HEK293 (cell line): Measurements from ENCODE around the gene LPIN2.

ENCODE experiments used
- PRDM1 ChIP-seq: fragments of 450-650 bp; formaldehyde crosslinking; IDR thresholded peaks from 2 replicates; pipeline ENCODE4; 2016; ENCODE audit warnings: missing biosample characterization, missing genetic modification characterization
- YY1 ChIP-seq: fragments of 450-650 bp; formaldehyde crosslinking; IDR thresholded peaks from 2 replicates; pipeline ENCODE4 v1.5.1; 2018; ENCODE audit warnings: missing biosample characterization, missing genetic modification characterization
- ZNF138 ChIP-seq: fragments of 450-650 bp; formaldehyde crosslinking; IDR thresholded peaks from 2 replicates; pipeline ENCODE4 v1.5.1; 2016; ENCODE audit warnings: missing biosample characterization, missing genetic modification characterization, borderline replicate concordance
- ZNF24 ChIP-seq: fragments of 450-650 bp; formaldehyde crosslinking; IDR thresholded peaks from 2 replicates; pipeline ENCODE4 v1.5.1; 2016; ENCODE audit warnings: missing biosample characterization, missing genetic modification characterization
- ZNF292 ChIP-seq: fragments of 450-650 bp; formaldehyde crosslinking; IDR thresholded peaks from 2 replicates; pipeline ENCODE4 v1.5.1; 2016; ENCODE audit warnings: low read depth, missing biosample characterization, missing genetic modification characterization, borderline replicate concordance
- ZNF311 ChIP-seq: fragments of 450-650 bp; formaldehyde crosslinking; IDR thresholded peaks from 2 replicates; pipeline ENCODE4 v1.5.1; 2017; ENCODE audit warnings: missing biosample characterization, missing genetic modification characterization, borderline replicate concordance
- ZNF335 ChIP-seq: fragments of 450-650 bp; formaldehyde crosslinking; conservative IDR thresholded peaks from 2 replicates; pipeline ENCODE4 v1.5.1; 2016; ENCODE audit warnings: missing biosample characterization, missing genetic modification characterization
- ZNF416 ChIP-seq: fragments of 450-650 bp; formaldehyde crosslinking; IDR thresholded peaks from 2 replicates; pipeline ENCODE4 v1.5.1; 2016; ENCODE audit warnings: missing biosample characterization, missing genetic modification characterization
- ZNF629 ChIP-seq: fragments of 450-650 bp; formaldehyde crosslinking; IDR thresholded peaks from 2 replicates; pipeline ENCODE4 v1.5.1; 2017; ENCODE audit warnings: missing biosample characterization, missing genetic modification characterization
- ZNF658 ChIP-seq: fragments of 450-650 bp; formaldehyde crosslinking; IDR thresholded peaks from 2 replicates; pipeline ENCODE4; 2016; ENCODE audit warnings: missing biosample characterization, missing genetic modification characterization
- TF ChIP-seq, protein P1 (sequence below): fragments of 450-650 bp; formaldehyde crosslinking; IDR thresholded peaks from 2 replicates; pipeline ENCODE4 v1.5.1; 2016; ENCODE audit warnings: missing biosample characterization, missing genetic modification characterization
- TF ChIP-seq, protein P2 (sequence below): fragments of 450-650 bp; formaldehyde crosslinking; IDR thresholded peaks from 2 replicates; pipeline ENCODE4 v1.5.1; 2016; ENCODE audit warnings: missing biosample characterization, missing genetic modification characterization
- TF ChIP-seq, protein P3 (sequence below): fragments of 450-650 bp; formaldehyde crosslinking; IDR thresholded peaks from 2 replicates; pipeline ENCODE4 v1.5.1; 2016; ENCODE audit warnings: missing biosample characterization, missing genetic modification characterization

DNA sequence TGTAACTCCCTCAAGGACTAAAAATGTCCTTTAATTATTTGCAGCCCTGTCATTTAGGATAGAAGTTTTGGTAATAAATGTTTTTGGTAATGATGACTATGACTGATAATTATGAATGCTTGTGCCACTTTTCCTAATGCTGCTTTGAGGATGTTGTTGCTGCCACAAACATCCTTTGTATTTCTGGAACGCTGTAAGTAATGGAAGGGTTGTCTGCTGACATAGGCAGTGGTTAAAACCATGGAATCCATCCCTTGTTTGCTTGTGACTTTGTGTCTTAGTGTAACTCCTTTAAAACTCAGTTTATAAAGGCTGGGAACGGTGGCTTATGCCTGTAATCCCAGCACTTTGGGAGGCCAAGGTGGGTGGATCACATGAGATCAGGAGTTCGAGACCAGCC is 19.8 kb upstream of the LPIN2 start:
- TF ChIP-seq, protein P1, sequence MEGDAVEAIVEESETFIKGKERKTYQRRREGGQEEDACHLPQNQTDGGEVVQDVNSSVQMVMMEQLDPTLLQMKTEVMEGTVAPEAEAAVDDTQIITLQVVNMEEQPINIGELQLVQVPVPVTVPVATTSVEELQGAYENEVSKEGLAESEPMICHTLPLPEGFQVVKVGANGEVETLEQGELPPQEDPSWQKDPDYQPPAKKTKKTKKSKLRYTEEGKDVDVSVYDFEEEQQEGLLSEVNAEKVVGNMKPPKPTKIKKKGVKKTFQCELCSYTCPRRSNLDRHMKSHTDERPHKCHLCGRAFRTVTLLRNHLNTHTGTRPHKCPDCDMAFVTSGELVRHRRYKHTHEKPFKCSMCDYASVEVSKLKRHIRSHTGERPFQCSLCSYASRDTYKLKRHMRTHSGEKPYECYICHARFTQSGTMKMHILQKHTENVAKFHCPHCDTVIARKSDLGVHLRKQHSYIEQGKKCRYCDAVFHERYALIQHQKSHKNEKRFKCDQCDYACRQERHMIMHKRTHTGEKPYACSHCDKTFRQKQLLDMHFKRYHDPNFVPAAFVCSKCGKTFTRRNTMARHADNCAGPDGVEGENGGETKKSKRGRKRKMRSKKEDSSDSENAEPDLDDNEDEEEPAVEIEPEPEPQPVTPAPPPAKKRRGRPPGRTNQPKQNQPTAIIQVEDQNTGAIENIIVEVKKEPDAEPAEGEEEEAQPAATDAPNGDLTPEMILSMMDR (tag by site-specific recombination): no peak
- TF ChIP-seq ZNF335 (tag by site-specific recombination) (no peak), ZNF292 (tag by site-specific recombination) (no peak), ZNF138 (no peak), ZNF658 (tag by site-specific recombination) (no peak), ZNF629 (tag by site-specific recombination) (no peak), ZNF24 (tag by site-specific recombination) (no peak), ZNF311 (tag by site-specific recombination) (no peak), PRDM1 (tag by site-specific recombination) (no peak), ZNF416 (tag by site-specific recombination) (no peak), YY1 (tag by site-specific recombination) (no peak)
- TF ChIP-seq, protein P2, sequence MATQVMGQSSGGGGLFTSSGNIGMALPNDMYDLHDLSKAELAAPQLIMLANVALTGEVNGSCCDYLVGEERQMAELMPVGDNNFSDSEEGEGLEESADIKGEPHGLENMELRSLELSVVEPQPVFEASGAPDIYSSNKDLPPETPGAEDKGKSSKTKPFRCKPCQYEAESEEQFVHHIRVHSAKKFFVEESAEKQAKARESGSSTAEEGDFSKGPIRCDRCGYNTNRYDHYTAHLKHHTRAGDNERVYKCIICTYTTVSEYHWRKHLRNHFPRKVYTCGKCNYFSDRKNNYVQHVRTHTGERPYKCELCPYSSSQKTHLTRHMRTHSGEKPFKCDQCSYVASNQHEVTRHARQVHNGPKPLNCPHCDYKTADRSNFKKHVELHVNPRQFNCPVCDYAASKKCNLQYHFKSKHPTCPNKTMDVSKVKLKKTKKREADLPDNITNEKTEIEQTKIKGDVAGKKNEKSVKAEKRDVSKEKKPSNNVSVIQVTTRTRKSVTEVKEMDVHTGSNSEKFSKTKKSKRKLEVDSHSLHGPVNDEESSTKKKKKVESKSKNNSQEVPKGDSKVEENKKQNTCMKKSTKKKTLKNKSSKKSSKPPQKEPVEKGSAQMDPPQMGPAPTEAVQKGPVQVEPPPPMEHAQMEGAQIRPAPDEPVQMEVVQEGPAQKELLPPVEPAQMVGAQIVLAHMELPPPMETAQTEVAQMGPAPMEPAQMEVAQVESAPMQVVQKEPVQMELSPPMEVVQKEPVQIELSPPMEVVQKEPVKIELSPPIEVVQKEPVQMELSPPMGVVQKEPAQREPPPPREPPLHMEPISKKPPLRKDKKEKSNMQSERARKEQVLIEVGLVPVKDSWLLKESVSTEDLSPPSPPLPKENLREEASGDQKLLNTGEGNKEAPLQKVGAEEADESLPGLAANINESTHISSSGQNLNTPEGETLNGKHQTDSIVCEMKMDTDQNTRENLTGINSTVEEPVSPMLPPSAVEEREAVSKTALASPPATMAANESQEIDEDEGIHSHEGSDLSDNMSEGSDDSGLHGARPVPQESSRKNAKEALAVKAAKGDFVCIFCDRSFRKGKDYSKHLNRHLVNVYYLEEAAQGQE (tag by site-specific recombination): no peak
- TF ChIP-seq, protein P3, sequence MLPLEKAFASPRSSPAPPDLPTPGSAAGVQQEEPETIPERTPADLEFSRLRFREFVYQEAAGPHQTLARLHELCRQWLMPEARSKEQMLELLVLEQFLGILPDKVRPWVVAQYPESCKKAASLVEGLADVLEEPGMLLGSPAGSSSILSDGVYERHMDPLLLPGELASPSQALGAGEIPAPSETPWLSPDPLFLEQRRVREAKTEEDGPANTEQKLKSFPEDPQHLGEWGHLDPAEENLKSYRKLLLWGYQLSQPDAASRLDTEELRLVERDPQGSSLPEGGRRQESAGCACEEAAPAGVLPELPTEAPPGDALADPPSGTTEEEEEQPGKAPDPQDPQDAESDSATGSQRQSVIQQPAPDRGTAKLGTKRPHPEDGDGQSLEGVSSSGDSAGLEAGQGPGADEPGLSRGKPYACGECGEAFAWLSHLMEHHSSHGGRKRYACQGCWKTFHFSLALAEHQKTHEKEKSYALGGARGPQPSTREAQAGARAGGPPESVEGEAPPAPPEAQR (tag by site-specific recombination): no peak
